Ovary (tissue), 9 donors: ENCODE data around the gene TKFC. TPM values are rescaled to one million over a fixed set of nuclear protein-coding genes. Genes with fewer than 3 reads are reported as not detected.
A peak's percentile ranks its signal among the peaks of the same experiment; 100 is the strongest.

ENCODE experiments used
- DNase-seq, 5 donors: peaks; one replicate each; pipeline ENCODE4 v3.0.0-alpha.2; 2019 to 2020
- H3K27ac ChIP-seq, 2 donors: fragments of 200-600 bp; one replicate each; pipeline versions ENCODE4 v1.5.1 to v1.8.0; 2019 to 2022
- H3K27me3 ChIP-seq: fragments of 200-600 bp; one replicate; pipeline ENCODE4 v1.8.0; 2022
- H3K36me3 ChIP-seq: fragments of 200-600 bp; sonication (generic); one replicate; pipeline ENCODE4 v1.5.1; 2019
- H3K4me1 ChIP-seq: one replicate; pipeline ENCODE4 v1.8.1; 2013; ENCODE audit warnings: mild to moderate bottlenecking, moderate library complexity; ENCODE audit not compliant: insufficient read depth
- H3K4me3 ChIP-seq: fragments of 200-600 bp; sonication (generic); one replicate; pipeline ENCODE4 v1.5.1; 2017
- H3K9me3 ChIP-seq, 2 donors: fragments of 200-600 bp in 1 of 2; sonication (generic) in 1 of 2; one replicate each; pipeline versions ENCODE4 v1.5.1 to v1.8.1; 2013 to 2019; ENCODE audit warnings: mild to moderate bottlenecking in 1 of 2, moderate library complexity in 1 of 2
- CTCF ChIP-seq, 3 donors: fragments of 450-650 bp in 2 of 3; fragments of 200-600 bp in 1 of 3; IDR thresholded peaks; one replicate each; pipeline versions ENCODE4 v1.5.1 to v1.8.0; 2016 to 2022; ENCODE audit warnings: antibody characterized with exemption in 3 of 3, mild to moderate bottlenecking in 1 of 3
- EP300 ChIP-seq: sonication (generic); formaldehyde crosslinking; IDR thresholded peaks from one replicate; pipeline ENCODE4 v1.6.1; 2017; ENCODE audit warnings: antibody characterized with exemption
- POLR2A ChIP-seq: fragments of 450-650 bp; IDR thresholded peaks from one replicate; pipeline ENCODE4 v1.6.1; 2017; ENCODE audit warnings: antibody characterized with exemption, mild to moderate bottlenecking, moderate library complexity
- WGBS, 3 donors: extraction: QIAGEN DNeasy Blood & Tissue Kit in 1 of 3; methylation state at CpG; one replicate each; pipeline versions ENCODE4 v1.1.5 to v1.1.7; 2013 to 2017; 5-methylcytosine and 5-hydroxymethylcytosine counted together
- intact Hi-C, 4 donors: fragments of 100-400 bp; cut with DNase I; formaldehyde crosslinking; loops; one replicate each; pipeline versions ENCODE4 v1.11.0 to v1.15.1; 2022 to 2023
- polyA plus RNA-seq, 2 donors: library from polyadenylated mRNA; stranded (reverse); fragments of 200-250 nt in 1 of 2; fragments of 350-450 nt in 1 of 2; fragmentation: Illumina TruSeq in 1 of 2; extraction: RNeasy Lipid Tissue Mini Kit (QIAGEN cat#74804) in 1 of 2; gene quantifications; one replicate each; pipeline ENCODE4 v1.2.3, GENCODE V29; 2013 to 2014
- total RNA-seq, 7 donors: library from RNA; depleted of rRNA in 2 of 7; stranded (reverse); fragments of >200 nt in 2 of 7; fragmentation: NEBNext Ultra II Directional in 3 of 7; extraction: Animal tissue kit (Norgen Biotek cat#: 25700) in 3 of 7; gene quantifications; one replicate each; pipeline versions ENCODE4 v1.1.0 to v1.2.4, GENCODE V29; 2016 to 2023
- donor health status: DM: no; HTN: no; CAD: no; lungs with moderate emphysema.
- donor health status: DM: no; HTN: no; CAD: no.
- donor health status: Bipolar disorder and iron deficiency.
- donor health status: DM: yes; HTN: yes; CAD: no.
- donor health status: DM: no; HTN: no; CAD: no.
- donor health status: DM: yes; HTN: yes; CAD: no.

TKFC gene
- total and polyA plus RNA-seq, 9 donors, result 19.0 to 41.4 (median 30.4) TPM

GRCh38 chr11:61349189-61349751 lies 16.2 kb downstream of the TKFC start:
- peak in 1 of 5 donors; percentile 32 for DNase-seq
- TF ChIP-seq POLR2A (no peak), EP300 (no peak), CTCF (IDR thresholded peaks at IDR 0.05) (no peak)
- Histone ChIP-seq H3K4me3 (no peak overlapping the region), H3K27me3 (no peaks in the 10 kb centered on the region), H3K36me3 (no peaks in the 10 kb centered on the region), H3K9me3 (no peaks in the 10 kb centered on the region), H3K4me1 (peaks cover 15% of the 10 kb centered on the region), H3K27ac (no peak overlapping the region)
- intact Hi-C loops, result no loop called here
- 84 to 89% (median 86%) methylated on average over 12 of the region's 12 CpGs for WGBS, 3 donors

- Histone ChIP-seq H3K36me3 (no peaks in the 10 kb centered on the region), H3K27ac (no peak overlapping the region), H3K4me1 (peaks cover 15% of the 10 kb centered on the region), H3K27me3 (no peaks in the 10 kb centered on the region), H3K4me3 (no peak overlapping the region), H3K9me3 (no peaks in the 10 kb centered on the region)
- intact Hi-C loops, result no loop called here
- TF ChIP-seq CTCF (IDR thresholded peaks at IDR 0.05), result no peak
- no peak for TF ChIP-seq EP300
- TF ChIP-seq POLR2A, result no peak
- 90 to 94% (median 91%) methylated on average over 10 of the region's 10 CpGs for WGBS, 3 donors
- no peak for DNase-seq
Observed at GRCh38 chr11:61349916-61350315, 16.9 kb downstream of the TKFC start.

GRCh38 chr11:61350336-61350735 lies 17.3 kb downstream of the TKFC start:
- Histone ChIP-seq H3K27me3 (no peaks in the 10 kb centered on the region), H3K4me3 (no peak overlapping the region), H3K9me3 (no peaks in the 10 kb centered on the region), H3K4me1 (peaks cover 12% of the 10 kb centered on the region), H3K36me3 (no peaks in the 10 kb centered on the region), H3K27ac (no peak overlapping the region)
- DNase-seq, result peak in 1 of 5 donors; percentile 12
- 89 to 94% (median 90%) methylated on average over 1 of the region's 1 CpG for WGBS, 3 donors
- intact Hi-C loops, result no loop called here
- TF ChIP-seq POLR2A, result no peak
- no peak for TF ChIP-seq EP300
- TF ChIP-seq CTCF (IDR thresholded peaks at IDR 0.05), result no peak

- no peaks in the 10 kb centered on the region for H3K9me3 ChIP-seq
- H3K36me3 ChIP-seq, result no peaks in the 10 kb centered on the region
- DNase-seq, result peak in 1 of 5 donors; percentile 10
- TF ChIP-seq POLR2A, result no peak
- no peak for TF ChIP-seq CTCF (IDR thresholded peaks at IDR 0.05)
- TF ChIP-seq EP300, result no peak
- H3K4me3 ChIP-seq, result no peak overlapping the region
- H3K27me3 ChIP-seq, result no peaks in the 10 kb centered on the region
- no peak overlapping the region for H3K27ac ChIP-seq
- intact Hi-C loops, result no loop called here
- H3K4me1 ChIP-seq, result peaks cover 7% of the 10 kb centered on the region
- WGBS, 3 donors, result 78 to 96% (median 89%) methylated on average over 8 of the region's 8 CpGs
Observed at GRCh38 chr11:61350803-61351202, 17.8 kb downstream of the TKFC start.
